ENCODE measurements around the gene NT5C.
"Not testable (repeated sequence)": the region's sequence is repeated elsewhere in the genome, so short reads cannot be mapped to it uniquely, and the experiment has no call there.

The NT5C gene

GRCh38 chr17:75131278-75132017 lies at the start of gene NT5C:
TSS of gene NT5C (minus strand) at chr17:75131742. CDS start at chr17:75131707, 35 bp downstream.
- peak; percentile 69 for DNase-seq

GRCh38 chr17:75181110-75181509 lies 49.6 kb upstream of the NT5C start:
- no peak for DNase-seq

GRCh38 chr17:75178453-75178852 lies 46.9 kb upstream of the NT5C start:
- DNase-seq = no peak

GRCh38 chr17:75176625-75177024 lies 45.1 kb upstream of the NT5C start:
- no peak for DNase-seq

- DNase-seq = no peak
Measured at GRCh38 chr17:75174996-75175395, 43.5 kb upstream of the NT5C start.

GRCh38 chr17:75173526-75173925 lies 42.0 kb upstream of the NT5C start:
- no peak for DNase-seq

GRCh38 chr17:75168998-75169397 lies 37.5 kb upstream of the NT5C start:
- DNase-seq = no peak

GRCh38 chr17:75164606-75165005 lies 33.1 kb upstream of the NT5C start:
- not testable (repeated sequence) for DNase-seq

- no peak for DNase-seq
Measured at GRCh38 chr17:75163074-75163473, 31.5 kb upstream of the NT5C start.

GRCh38 chr17:75160211-75160610 lies 28.7 kb upstream of the NT5C start:
- no peak for DNase-seq

- no peak for DNase-seq
Measured at GRCh38 chr17:75159196-75160031, 27.9 kb upstream of the NT5C start.

- DNase-seq = not testable (repeated sequence)
Measured at GRCh38 chr17:75158480-75158879, 26.9 kb upstream of the NT5C start.

GRCh38 chr17:75155191-75155601 lies 23.7 kb upstream of the NT5C start:
- no peak for DNase-seq

GRCh38 chr17:75154195-75155106 lies 22.9 kb upstream of the NT5C start, which contains the start of gene JPT1:
TSS of gene JPT1 (minus strand) at chr17:75154512. CDS start at chr17:75154397, 115 bp downstream.
- DNase-seq = peak; percentile 96

GRCh38 chr17:75153780-75154194 lies 22.2 kb upstream of the NT5C start:
- DNase-seq = peak; percentile 18

GRCh38 chr17:75152922-75153779 lies 21.6 kb upstream of the NT5C start:
- DNase-seq = peak; percentile 28

- no peak for DNase-seq
Measured at GRCh38 chr17:75152523-75152921, 21.0 kb upstream of the NT5C start.

- no peak for DNase-seq
Measured at GRCh38 chr17:75151930-75152329, 20.4 kb upstream of the NT5C start.

- no peak for DNase-seq
Measured at GRCh38 chr17:75147878-75148546, 16.5 kb upstream of the NT5C start.

- no peak for DNase-seq
Measured at GRCh38 chr17:75146592-75146991, 15.1 kb upstream of the NT5C start.

- no peak for DNase-seq
Measured at GRCh38 chr17:75144816-75145512, 13.4 kb upstream of the NT5C start.

Data from NCI-H1105 treated with DMSO at 0.1 percent for 48 hours (cell line).